ENCODE measurements around the gene PGGHG.
A peak's percentile ranks its signal among the peaks of the same experiment; 100 is the strongest.
"Not testable (repeated sequence)": the region's sequence is repeated elsewhere in the genome, so short reads cannot be mapped to it uniquely, and the experiment has no call there.

The PGGHG gene

DNA sequence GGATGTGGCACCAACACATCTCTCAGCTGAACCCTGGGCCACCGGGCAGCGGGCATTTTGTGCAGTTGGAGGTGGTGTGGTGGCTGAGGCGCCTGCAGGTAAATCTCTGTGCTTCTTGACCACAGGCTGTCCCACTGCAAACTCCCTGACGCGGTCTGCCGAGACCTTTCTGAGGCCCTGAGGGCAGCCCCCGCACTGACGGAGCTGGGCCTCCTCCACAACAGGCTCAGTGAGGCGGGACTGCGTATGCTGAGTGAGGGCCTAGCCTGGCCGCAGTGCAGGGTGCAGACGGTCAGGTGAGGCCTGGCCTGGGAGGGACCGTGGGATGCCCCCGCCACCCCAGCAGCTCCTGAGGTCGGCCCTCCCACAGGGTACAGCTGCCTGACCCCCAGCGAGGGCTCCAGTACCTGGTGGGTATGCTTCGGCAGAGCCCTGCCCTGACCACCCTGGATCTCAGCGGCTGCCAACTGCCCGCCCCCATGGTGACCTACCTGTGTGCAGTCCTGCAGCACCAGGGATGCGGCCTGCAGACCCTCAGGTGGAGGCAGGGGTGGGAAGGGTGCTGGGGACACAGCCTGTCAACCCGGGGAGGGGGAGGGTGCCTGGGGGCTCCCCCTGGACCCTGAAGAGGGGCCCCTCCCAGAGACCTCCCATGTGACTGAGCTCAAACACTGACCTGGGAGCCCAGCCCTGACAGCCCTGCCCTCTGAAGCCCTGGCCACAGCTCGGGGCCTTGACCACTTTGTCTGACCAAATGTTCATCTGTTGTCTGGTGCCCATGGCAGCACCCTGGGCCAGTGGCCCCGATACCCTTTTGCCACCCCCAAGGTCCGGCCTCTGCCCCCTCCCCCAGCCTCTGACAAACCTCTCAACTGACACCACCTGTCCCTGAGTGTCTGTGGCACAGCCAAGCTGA is 4.6 kb upstream of the PGGHG start:
- TF ChIP-seq CTCF (IDR thresholded peaks at IDR 0.05; ENCODE audit: low read depth, low read length, missing control alignments): no peak
- no peak overlapping the region for H3K4me3 ChIP-seq (ENCODE audit: low read depth, low read length)
- DNase-seq (ENCODE audit: low read depth): no peak
- in situ Hi-C loops (cut with HindIII; ENCODE audit: low sequenced_read_pairs): no loop called here

GRCh38 chr11:285021-285893 is 3.7 kb upstream of the PGGHG start:
- no peak overlapping the region for H3K4me3 ChIP-seq (ENCODE audit: low read depth, low read length)
- no peak for TF ChIP-seq CTCF (IDR thresholded peaks at IDR 0.05; ENCODE audit: low read depth, low read length, missing control alignments)
- in situ Hi-C loops (cut with HindIII; ENCODE audit: low sequenced_read_pairs): no loop called here
- DNase-seq (ENCODE audit: low read depth): no peak

GRCh38 chr11:285894-286220 is 3.1 kb upstream of the PGGHG start:
- no peak for TF ChIP-seq CTCF (IDR thresholded peaks at IDR 0.05; ENCODE audit: low read depth, low read length, missing control alignments)

DNA sequence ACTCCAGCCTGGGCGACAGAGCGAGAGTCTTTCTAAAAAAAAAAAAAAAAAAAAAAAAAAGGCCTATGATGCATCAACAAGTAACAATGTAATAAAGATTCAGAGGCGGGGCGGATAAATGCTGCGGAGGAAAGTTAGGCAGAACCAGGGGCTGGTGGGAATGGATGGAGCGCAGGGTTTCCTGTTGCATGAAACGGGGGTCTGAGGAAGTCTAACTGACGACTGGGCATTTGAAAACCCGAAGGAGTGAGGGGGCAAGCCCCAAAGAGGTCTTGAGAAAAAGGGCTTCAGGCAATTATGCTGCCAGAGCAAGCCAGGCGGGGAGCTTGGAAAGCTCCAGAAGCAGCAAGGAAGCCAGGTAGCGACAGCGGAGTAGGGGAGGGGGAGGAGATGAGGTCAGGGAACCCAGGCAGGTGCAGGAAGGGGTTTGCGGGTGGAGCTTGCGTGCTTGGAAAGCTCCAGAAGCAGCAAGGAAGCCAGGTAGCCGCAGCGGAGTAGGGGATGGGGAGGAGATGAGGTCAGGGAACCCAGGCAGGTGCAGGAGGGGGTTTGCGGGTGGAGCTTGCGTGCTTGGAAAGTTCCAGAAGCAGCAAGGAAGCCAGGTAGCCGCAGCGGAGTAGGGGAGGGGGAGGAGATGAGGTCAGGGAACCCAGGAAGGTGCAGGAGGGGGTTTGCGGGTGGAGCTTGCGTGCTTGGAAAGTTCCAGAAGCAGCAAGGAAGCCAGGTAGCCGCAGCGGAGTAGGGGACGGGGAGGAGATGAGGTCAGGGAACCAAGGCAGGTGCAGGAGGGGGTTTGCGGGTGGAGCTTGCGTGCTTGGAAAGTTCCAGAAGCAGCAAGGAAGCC is 1.7 kb upstream of the PGGHG start:
- in situ Hi-C loops (cut with HindIII; ENCODE audit: low sequenced_read_pairs); H3K4me3 ChIP-seq (ENCODE audit: low read depth, low read length); DNase-seq (ENCODE audit: low read depth): not testable (repeated sequence)

More at GRCh38 chr11:285894-286220, 3.1 kb upstream of the PGGHG start:
- H3K4me3 ChIP-seq (ENCODE audit: low read depth, low read length): no peak overlapping the region
- DNase-seq (ENCODE audit: low read depth): no peak
- in situ Hi-C loops (cut with HindIII; ENCODE audit: low sequenced_read_pairs): no loop called here

GRCh38 chr11:287821-288477 is 977 bp upstream of the PGGHG start:
- in situ Hi-C loops (cut with HindIII; ENCODE audit: low sequenced_read_pairs): no loop called here
- no peak for TF ChIP-seq CTCF (IDR thresholded peaks at IDR 0.05; ENCODE audit: low read depth, low read length, missing control alignments)
- H3K4me3 ChIP-seq (ENCODE audit: low read depth, low read length): peak overlapping the region; percentile 47
- no peak for DNase-seq (ENCODE audit: low read depth)

- H3K4me3 ChIP-seq (ENCODE audit: low read depth, low read length): peak overlapping the region; percentile 47
- in situ Hi-C loops (cut with HindIII; ENCODE audit: low sequenced_read_pairs): no loop called here
- TF ChIP-seq CTCF (IDR thresholded peaks at IDR 0.05; ENCODE audit: low read depth, low read length, missing control alignments): no peak
- DNase-seq (ENCODE audit: low read depth): no peak
Observed at GRCh38 chr11:289398-289711, 429 bp downstream of the PGGHG start.
